BLaER1 treated with 17β-estradiol and CSF1 and Interleukin-3, amounts not matched to agents 10 nM and 100 nM (cell line): ENCODE data around the gene GMDS.

Experiments used
- H3K27ac ChIP-seq, 11 experiments: shearing (Covaris generic); formaldehyde crosslinking; 2 replicates each; pipeline ENCODE4 v1.8.1; 2022
- H3K27me3 ChIP-seq, 11 experiments: shearing (Covaris generic); formaldehyde crosslinking; 2 replicates each; pipeline ENCODE4 v1.8.1; 2022
- H3K36me3 ChIP-seq, 11 experiments: shearing (Covaris generic); formaldehyde crosslinking; 2 replicates each; pipeline ENCODE4 v1.8.1; 2022
- H3K4me1 ChIP-seq, 10 experiments: shearing (Covaris generic); formaldehyde crosslinking; 2 replicates each; pipeline ENCODE4 v1.8.1; 2022
- H3K4me2 ChIP-seq, 11 experiments: shearing (Covaris generic); formaldehyde crosslinking; 2 replicates each; pipeline ENCODE4 v1.8.1; 2022
- H3K4me3 ChIP-seq, 10 experiments: shearing (Covaris generic); formaldehyde crosslinking; 2 replicates each; pipeline ENCODE4 v1.8.1; 2022
- H3K9ac ChIP-seq, 11 experiments: shearing (Covaris generic); formaldehyde crosslinking; 2 replicates each; pipeline ENCODE4 v1.8.1; 2022
- H3K9me3 ChIP-seq, 11 experiments: shearing (Covaris generic); formaldehyde crosslinking; replicated peaks in 1 of 11; 2 replicates each; pipeline ENCODE4 v1.8.1; 2022
- H4K20me1 ChIP-seq, 11 experiments: shearing (Covaris generic); formaldehyde crosslinking; 2 replicates each; pipeline ENCODE4 v1.8.1; 2022
- Cebpa-rat ChIP-seq, 11 experiments: shearing (Covaris generic); IDR thresholded peaks; 2 replicates each; pipeline ENCODE4 v1.8.1; 2022

GMDS gene

GRCh38 chr6:1631251-1631650 lies 614.2 kb downstream of the GMDS start:
- Histone ChIP-seq H4K20me1 (no peaks in the 10 kb centered on the region; a peak in 3 of 22 replicates), H3K9ac (no peak overlapping the region), H3K4me3 (no peak overlapping the region), H3K9me3 (no peaks in the 10 kb centered on the region), H3K36me3 (no peaks in the 10 kb centered on the region), H3K4me2 (no peak overlapping the region), H3K27me3 (peaks cover 16 to 26% (median 19%) of the 10 kb centered on the region in 11 experiments), H3K27ac (no peak overlapping the region), H3K4me1 (peaks cover under 1 to 9% (median 8%) of the 10 kb centered on the region in 10 experiments; a peak in 18 of 20 replicates)
- TF ChIP-seq Cebpa-rat (IDR thresholded peaks at IDR 0.05) = no peak

GRCh38 chr6:1630771-1631217 lies 614.6 kb downstream of the GMDS start:
- H4K20me1 ChIP-seq = peaks cover 0 to 2% (median 0%) of the 10 kb centered on the region in 11 experiments; a peak in 4 of 22 replicates
- peaks cover 21 to 31% (median 24%) of the 10 kb centered on the region in 11 experiments for H3K27me3 ChIP-seq
- peaks cover 0 to 5% (median 0%) of the 10 kb centered on the region in 11 experiments; a peak in 3 of 22 replicates for H3K9me3 ChIP-seq
- no peak overlapping the region for H3K4me3 ChIP-seq
- H3K4me1 ChIP-seq = peaks cover 0 to 4% (median 3%) of the 10 kb centered on the region in 10 experiments; a peak in 13 of 20 replicates
- TF ChIP-seq Cebpa-rat (IDR thresholded peaks at IDR 0.05) = no peak
- H3K4me2 ChIP-seq = no peak overlapping the region
- no peaks in the 10 kb centered on the region for H3K36me3 ChIP-seq
- no peak overlapping the region for H3K27ac ChIP-seq
- H3K9ac ChIP-seq = no peak overlapping the region

GRCh38 chr6:1630212-1630770 lies 615.1 kb downstream of the GMDS start:
- Histone ChIP-seq H3K9ac (no peak overlapping the region), H3K27me3 (peaks cover 26 to 36% (median 29%) of the 10 kb centered on the region in 11 experiments), H3K4me2 (no peak overlapping the region), H3K36me3 (no peaks in the 10 kb centered on the region), H4K20me1 (peaks cover 0 to 4% (median 0%) of the 10 kb centered on the region in 11 experiments; a peak in 4 of 22 replicates), H3K9me3 (peaks cover under 1 to 10% (median 4%) of the 10 kb centered on the region in 11 experiments; a peak in 19 of 22 replicates), H3K4me3 (no peak overlapping the region), H3K4me1 (no peaks in the 10 kb centered on the region), H3K27ac (no peak overlapping the region)
- no peak for TF ChIP-seq Cebpa-rat (IDR thresholded peaks at IDR 0.05)

DNA sequence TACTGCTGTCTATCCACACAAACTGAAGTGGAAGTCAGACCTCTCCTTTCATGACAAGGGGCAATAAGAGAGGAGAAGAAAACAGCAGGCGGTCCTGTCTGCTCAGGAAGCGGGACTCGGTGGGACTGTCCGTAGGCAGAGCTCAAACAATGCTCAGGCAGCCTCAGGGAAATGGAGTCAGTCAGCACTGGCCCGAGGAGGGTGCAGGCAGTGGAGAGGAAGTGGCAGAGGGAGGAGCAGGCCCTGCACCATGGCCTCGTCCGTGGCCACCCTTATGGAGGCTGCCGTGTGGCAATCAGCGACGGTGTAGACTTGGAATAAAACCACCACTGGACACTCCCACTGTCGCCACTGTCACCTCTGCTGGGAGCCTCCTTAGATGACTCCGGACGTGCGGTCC lies 616.1 kb downstream of the GMDS start:
- no peaks in the 10 kb centered on the region for H3K4me1 ChIP-seq
- H3K4me2 ChIP-seq = no peak overlapping the region
- H3K9ac ChIP-seq = no peak overlapping the region
- peaks cover 0 to 2% (median 0%) of the 10 kb centered on the region in 11 experiments; a peak in 1 of 22 replicates for H3K36me3 ChIP-seq
- no peak for TF ChIP-seq Cebpa-rat (IDR thresholded peaks at IDR 0.05)
- peaks cover 35 to 46% (median 39%) of the 10 kb centered on the region in 11 experiments for H3K27me3 ChIP-seq
- peaks cover 11 to 19% (median 13%) of the 10 kb centered on the region in 11 experiments; a peak in 21 of 22 replicates for H3K9me3 ChIP-seq
- H3K4me3 ChIP-seq = no peak overlapping the region
- peaks cover 0 to 11% (median 6%) of the 10 kb centered on the region in 11 experiments; a peak in 7 of 22 replicates for H4K20me1 ChIP-seq
- H3K27ac ChIP-seq = no peak overlapping the region

- Histone ChIP-seq H3K4me1 (no peaks in the 10 kb centered on the region), H3K27ac (no peak overlapping the region), H3K9ac (no peak overlapping the region), H3K27me3 (peaks cover 49 to 59% (median 52%) of the 10 kb centered on the region in 11 experiments), H3K9me3 (peaks cover 15 to 25% (median 20%) of the 10 kb centered on the region in 11 experiments; a peak in 21 of 22 replicates), H3K4me3 (no peak overlapping the region), H3K36me3 (peaks cover 0 to 9% (median 4%) of the 10 kb centered on the region in 11 experiments; a peak in 3 of 22 replicates), H4K20me1 (peaks cover 0 to 23% (median 6%) of the 10 kb centered on the region in 11 experiments; a peak in 8 of 22 replicates), H3K4me2 (no peak overlapping the region)
- no peak for TF ChIP-seq Cebpa-rat (IDR thresholded peaks at IDR 0.05)
Measured at GRCh38 chr6:1627827-1628560, 617.4 kb downstream of the GMDS start.

GRCh38 chr6:1626481-1626880 lies 618.9 kb downstream of the GMDS start:
- no peak overlapping the region for H3K9ac ChIP-seq
- peaks cover 0 to 13% (median 4%) of the 10 kb centered on the region in 11 experiments; a peak in 3 of 22 replicates for H3K36me3 ChIP-seq
- TF ChIP-seq Cebpa-rat (IDR thresholded peaks at IDR 0.05) = no peak
- no peak overlapping the region for H3K27ac ChIP-seq
- peaks cover 0 to 23% (median 6%) of the 10 kb centered on the region in 11 experiments; a peak in 8 of 22 replicates for H4K20me1 ChIP-seq
- H3K4me1 ChIP-seq = no peaks in the 10 kb centered on the region
- no peak overlapping the region for H3K4me2 ChIP-seq
- no peak overlapping the region for H3K4me3 ChIP-seq
- H3K27me3 ChIP-seq = peaks cover 51 to 66% (median 58%) of the 10 kb centered on the region in 11 experiments
- peaks cover 15 to 25% (median 20%) of the 10 kb centered on the region in 11 experiments; a peak in 21 of 22 replicates for H3K9me3 ChIP-seq

DNA sequence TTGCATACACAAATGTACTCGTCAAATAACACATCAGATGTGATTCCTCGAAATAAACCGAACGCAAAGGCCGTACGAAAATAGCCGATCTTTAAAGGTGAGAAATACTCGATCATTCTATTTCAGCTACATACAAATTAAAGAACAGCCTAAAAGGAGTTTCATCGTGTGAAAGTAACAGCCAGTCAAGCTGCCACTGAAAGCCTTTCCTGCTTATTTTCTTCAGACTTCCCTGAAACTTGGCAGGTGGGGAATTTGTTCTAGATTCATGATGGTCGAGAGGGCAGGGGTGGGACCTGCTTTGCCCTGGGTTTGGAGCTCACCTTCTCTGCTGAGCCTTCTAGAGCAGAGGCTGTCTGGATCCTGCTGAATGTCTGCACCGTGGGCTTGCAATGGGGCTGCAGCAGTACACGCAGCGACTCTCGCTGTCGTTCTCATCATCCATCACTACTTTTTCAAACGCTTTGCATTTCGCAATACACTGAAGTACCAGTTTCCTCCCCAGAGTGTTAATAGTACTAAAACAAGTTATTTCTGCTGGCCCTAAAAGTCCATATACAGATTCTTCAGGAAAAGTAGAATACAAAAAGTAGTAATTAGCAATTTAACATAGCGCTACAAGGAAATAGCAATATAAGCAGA lies 619.5 kb downstream of the GMDS start:
- Histone ChIP-seq H3K4me3 (no peak overlapping the region), H3K27me3 (peaks cover 51 to 66% (median 58%) of the 10 kb centered on the region in 11 experiments), H3K4me2 (no peak overlapping the region; a peak in 1 of 22 replicates)

More for the DNA sequence above, 619.5 kb downstream of the GMDS start:
- Histone ChIP-seq H3K9me3 (peaks cover 15 to 25% (median 20%) of the 10 kb centered on the region in 11 experiments; a peak in 21 of 22 replicates), H3K4me1 (no peaks in the 10 kb centered on the region), H3K27ac (no peak overlapping the region), H3K36me3 (peaks cover 0 to 13% (median 4%) of the 10 kb centered on the region in 11 experiments; a peak in 3 of 22 replicates), H3K9ac (no peak overlapping the region), H4K20me1 (peaks cover 0 to 23% (median 6%) of the 10 kb centered on the region in 11 experiments; a peak in 8 of 22 replicates)
- peak in 6 of 11 experiments; percentile 17 to 86 (median 42); a peak in 4 of 22 replicates for TF ChIP-seq Cebpa-rat (IDR thresholded peaks at IDR 0.05)
